GM19455 (cell line): ENCODE data around the gene TBX2.

Source experiments
- ATAC-seq: cut with Tn5 transposase; IDR thresholded peaks from one replicate; pipeline ENCODE4 v1.9.1; 2021; ENCODE audit not compliant: unreplicated experiment

The TBX2 gene

GRCh38 chr17:61450641-61451537 lies 51.2 kb downstream of the TBX2 start:
- ATAC-seq, result no peak

GRCh38 chr17:61451538-61452300 lies 52.1 kb downstream of the TBX2 start:
- no peak for ATAC-seq

- ATAC-seq, result no peak
These were observed 53.0 kb downstream of the TBX2 start, which contains the start of gene TBX4 for GRCh38 chr17:61452301-61453290. Gene TBX4 (plus strand): TSS chr17:61452422. CDS start chr17:61456491, 4,069 bp downstream.

GRCh38 chr17:61453566-61454380 lies 54.1 kb downstream of the TBX2 start:
- ATAC-seq, result no peak

- no peak for ATAC-seq
These were observed 55.0 kb downstream of the TBX2 start for GRCh38 chr17:61454381-61455323.

- no peak for ATAC-seq
These were observed 55.8 kb downstream of the TBX2 start for GRCh38 chr17:61455324-61456060.

- ATAC-seq, result no peak
These were observed 56.5 kb downstream of the TBX2 start for GRCh38 chr17:61456061-61456681.

GRCh38 chr17:61456688-61457225 lies 57.1 kb downstream of the TBX2 start:
- no peak for ATAC-seq

- no peak for ATAC-seq
These were observed 57.8 kb downstream of the TBX2 start for GRCh38 chr17:61457226-61457983.

- no peak for ATAC-seq
These were observed 58.4 kb downstream of the TBX2 start for GRCh38 chr17:61458000-61458399.

- no peak for ATAC-seq
These were observed 58.9 kb downstream of the TBX2 start for GRCh38 chr17:61458421-61459141.
